Measurements from ENCODE around the gene ATG7.

ATG7 gene

DNA sequence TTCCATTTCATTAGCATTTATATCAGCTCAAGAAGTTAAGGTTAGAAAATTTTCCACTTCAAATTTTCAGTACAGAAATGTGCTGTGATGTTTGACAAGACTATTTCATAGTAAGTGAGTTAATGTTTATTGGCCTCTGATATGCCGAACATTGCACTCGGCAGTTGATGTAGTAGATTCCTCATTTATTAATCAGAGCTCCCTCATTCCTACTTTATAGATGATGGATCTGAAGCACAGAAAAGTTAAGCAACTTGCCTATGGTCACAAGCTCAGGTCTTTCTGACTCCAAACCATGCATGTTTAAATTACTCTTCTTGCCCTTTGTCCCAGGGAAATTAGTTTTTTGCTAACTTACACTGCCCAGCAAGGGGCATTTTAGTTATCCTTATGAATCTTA is 92.0 kb downstream of the ATG7 start:
- no peak for DNase-seq

- no peak for DNase-seq
These were observed 95.0 kb downstream of the ATG7 start for GRCh38 chr3:11367143-11367693.

GRCh38 chr3:11370191-11370590 is 98.0 kb downstream of the ATG7 start:
- DNase-seq: no peak

DNA sequence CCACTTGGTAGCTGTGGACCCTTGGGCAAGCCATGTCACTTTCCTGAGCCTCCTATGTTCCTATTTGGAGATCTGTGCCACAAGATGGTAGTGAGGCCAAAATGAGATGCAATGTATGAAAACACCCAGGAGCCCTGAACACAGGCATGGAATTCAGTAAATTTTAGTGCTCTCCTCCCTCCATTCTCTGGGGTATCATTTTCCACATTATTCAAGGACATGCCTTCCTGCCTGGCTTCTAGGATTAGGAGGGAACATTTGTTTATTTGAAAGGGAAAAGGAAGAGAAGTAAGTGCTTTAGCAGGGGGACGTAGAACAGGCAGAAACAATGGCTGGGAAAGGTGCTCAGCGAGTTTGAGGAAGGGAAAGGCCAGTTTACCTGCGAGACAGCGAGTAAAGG is 98.8 kb downstream of the ATG7 start:
- no peak for DNase-seq

DNA sequence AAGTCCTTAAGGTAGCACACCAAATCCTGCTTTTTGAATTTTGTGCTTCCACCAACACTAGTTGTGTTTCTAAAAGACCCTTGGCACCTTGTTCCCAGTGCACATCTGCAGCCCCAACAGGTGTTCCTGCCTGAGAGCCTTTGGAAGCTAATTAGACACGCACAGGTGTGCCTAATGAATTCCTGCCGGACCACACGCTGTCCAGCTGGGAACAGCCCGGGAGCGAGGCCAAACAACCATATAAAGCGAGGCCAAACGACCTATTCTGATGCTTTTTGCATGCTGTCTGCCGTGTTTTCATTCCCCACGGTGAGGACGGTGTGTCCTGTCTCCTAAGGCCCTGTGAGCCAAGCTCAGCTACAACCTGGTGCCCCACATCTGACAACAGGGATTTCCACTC is 99.5 kb downstream of the ATG7 start:
- no peak for DNase-seq

DNA sequence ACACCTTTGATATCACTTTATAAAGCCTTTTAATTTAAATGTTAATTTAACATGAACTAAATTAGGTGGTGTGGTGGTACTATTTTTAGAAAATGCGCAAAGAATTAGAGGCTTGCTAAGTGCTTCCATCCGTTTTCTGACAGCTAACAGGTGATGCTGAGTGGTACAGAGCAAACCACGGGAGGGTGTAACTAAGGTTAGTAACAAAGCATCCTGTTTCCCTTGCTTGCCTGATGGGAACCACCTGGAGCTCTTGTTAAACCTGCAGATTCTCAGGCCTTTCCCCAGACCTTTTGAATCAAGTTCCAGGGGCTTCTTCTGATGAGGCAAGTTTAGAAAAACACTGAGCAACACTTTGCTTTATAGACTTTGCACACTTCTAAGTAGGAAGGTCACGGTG is 101.0 kb downstream of the ATG7 start:
- DNase-seq: no peak

DNA sequence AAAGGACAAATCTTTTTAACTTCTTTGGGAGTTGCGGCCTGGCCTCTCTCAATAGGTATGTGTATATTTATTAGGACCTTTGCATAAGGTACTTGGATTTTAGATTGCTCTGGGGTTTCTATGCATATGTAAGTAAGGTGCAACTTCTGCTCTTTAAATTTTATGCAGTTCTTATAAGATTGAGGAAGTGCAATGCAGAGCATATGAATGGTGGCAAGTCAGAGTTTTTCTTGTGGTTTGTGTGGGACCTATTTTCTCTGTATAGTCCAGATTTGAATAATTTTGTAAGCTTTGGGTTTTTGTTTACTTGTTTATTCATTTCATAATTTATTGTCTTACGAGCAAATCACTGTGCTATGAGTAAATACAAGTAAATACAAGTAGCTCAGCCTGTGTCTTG is 101.5 kb downstream of the ATG7 start:
- no peak for DNase-seq

- no peak for DNase-seq
These were observed 103.3 kb downstream of the ATG7 start for GRCh38 chr3:11375333-11376088.

GRCh38 chr3:11377719-11378118 is 105.5 kb downstream of the ATG7 start:
- no peak for DNase-seq

GRCh38 chr3:11379238-11379823 is 107.1 kb downstream of the ATG7 start:
- peak in 3 of 6 experiments; percentile 1 to 51 (median 44) for DNase-seq

DNA sequence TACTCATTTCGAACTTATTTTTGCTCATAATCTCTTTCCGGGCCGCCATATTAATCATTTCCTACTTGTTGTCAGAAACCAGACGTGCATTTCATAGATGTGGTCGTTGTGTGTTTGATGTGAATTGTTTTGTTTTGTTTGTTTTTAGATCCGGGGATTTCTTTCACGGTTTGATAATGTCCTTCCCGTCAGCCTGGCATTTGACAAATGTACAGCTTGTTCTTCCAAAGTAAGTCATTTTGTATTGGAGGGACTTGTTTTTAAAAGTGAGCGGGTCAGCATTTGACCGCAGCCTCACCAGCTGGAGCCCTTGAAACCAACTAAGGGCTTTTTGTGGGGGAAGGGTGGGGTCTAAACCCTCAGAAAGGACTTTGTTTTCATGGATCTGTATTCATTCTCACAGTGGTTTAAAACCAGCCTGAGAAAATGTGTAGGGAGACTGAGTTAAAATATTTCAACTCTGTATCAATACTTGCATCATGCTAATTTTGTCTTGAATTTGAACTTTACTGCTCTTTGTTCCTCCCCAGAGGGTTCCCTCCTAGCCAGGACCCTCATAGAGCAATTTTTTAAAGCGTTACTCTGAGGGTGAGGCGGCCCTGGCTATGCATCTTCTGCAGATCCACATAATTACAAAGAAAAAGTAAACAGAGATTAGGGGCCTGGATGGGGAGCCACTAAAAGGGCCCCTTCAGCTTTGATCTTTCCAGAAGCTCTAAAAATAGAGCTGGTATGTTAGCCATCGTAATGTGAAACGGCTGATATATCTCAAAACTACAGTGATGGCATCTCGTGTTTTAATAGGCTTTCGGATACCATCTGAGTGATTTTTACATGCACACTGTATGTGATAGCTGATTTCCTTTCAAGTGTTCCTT is 107.9 kb downstream of the ATG7 start:
- DNase-seq: no peak

- DNase-seq: no peak
These were observed 108.9 kb downstream of the ATG7 start for GRCh38 chr3:11381141-11381540.

- DNase-seq: no peak
These were observed 109.4 kb downstream of the ATG7 start for GRCh38 chr3:11381563-11381962.

DNA sequence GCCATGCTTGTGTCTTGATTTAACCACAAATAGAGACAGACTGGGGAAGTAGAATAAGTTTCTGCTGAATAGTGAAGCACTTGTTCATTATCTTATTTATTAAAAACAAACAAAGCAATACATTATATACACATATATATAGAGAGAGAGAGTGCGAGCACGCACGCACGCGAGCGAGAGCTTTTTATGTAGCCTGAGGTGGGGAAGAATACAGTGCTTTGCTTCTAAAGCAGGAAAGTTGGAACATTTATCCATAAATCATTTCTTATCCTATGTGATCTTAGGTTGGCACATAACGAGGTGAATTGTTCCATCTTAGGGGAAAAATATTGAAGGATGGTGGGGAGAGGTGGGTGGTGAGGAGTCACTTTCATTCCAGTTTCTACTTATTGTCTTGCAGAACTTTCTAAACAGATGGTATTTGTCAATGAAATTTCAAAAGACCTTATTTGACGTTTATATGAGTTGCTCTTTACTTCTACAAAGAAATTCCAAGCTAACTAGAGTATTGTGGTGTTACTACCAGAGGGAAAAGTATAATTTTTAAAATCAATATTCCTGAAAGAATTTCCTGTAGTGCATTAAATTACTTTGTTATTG is 110.0 kb downstream of the ATG7 start:
- no peak for DNase-seq

DNA sequence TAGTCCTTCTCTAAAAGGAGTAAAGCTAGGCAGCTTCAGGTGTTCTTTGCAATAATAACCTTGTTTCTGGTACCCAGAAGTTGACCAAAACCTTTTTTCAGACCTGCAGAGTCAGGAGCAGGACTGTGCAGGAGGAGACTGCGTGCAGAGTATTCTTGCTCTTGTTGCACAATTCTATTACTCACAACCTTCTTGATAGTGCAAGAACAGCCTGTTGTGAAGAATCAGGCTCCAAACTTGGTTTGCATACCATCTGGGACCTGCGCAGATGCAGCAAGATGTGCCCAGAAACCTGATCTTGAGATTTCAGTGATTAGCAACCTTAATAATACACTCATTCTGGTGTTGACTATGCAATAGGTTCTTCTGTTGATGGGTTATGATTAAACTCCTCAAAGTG is 111.9 kb downstream of the ATG7 start:
- no peak for DNase-seq

- DNase-seq: no peak
These were observed 113.1 kb downstream of the ATG7 start for GRCh38 chr3:11385326-11385725.

DNA sequence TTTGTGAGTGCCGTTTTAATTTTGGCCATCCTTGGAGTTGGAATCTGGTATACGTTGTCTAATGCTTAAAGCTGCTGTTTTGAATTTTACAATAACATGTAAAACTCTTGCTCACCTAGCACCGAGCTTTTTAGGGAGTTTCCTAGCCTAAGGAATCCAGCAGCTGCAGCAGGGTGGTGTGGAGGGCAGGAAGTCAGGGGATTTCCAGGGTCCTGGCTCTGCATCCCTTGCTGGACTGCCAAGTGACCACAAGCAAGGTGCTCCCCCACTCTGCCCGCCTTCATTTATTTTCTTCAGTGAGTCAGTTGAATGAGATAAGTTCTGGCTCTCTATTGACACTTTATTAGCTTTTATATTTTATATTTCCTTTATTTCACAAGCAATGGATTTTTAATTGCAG is 113.7 kb downstream of the ATG7 start:
- DNase-seq: no peak

DNA sequence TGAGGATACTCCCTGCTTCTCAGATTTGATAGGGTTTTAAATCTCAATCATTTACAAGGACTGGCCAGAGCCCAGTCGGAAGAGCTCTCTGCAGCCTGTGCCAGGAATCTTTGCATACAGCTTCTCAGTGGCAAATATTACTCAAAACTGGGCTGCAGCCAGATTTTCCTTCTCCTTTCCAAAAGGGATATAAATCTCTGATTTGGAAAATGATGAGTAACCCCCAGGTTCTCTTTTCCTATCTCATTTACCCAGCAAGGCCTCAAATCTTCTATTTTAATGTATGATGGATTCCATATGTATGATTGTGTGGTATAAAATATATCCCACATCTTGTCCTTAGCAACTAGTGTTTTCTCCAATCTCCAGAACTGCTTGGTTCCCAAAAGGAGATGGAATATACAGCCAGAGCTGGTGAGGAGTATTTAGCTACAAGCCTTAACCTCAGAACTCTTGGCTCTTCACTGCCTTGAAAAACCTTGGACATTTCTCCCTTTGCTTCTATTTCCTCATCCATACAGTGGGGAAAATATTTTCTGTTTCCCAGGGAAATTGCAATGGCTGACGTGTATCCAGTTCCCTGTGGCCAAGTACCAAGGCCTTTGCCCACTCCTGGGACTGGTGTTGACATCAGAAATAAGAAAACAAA is 114.4 kb downstream of the ATG7 start:
- DNase-seq: no peak

DNA sequence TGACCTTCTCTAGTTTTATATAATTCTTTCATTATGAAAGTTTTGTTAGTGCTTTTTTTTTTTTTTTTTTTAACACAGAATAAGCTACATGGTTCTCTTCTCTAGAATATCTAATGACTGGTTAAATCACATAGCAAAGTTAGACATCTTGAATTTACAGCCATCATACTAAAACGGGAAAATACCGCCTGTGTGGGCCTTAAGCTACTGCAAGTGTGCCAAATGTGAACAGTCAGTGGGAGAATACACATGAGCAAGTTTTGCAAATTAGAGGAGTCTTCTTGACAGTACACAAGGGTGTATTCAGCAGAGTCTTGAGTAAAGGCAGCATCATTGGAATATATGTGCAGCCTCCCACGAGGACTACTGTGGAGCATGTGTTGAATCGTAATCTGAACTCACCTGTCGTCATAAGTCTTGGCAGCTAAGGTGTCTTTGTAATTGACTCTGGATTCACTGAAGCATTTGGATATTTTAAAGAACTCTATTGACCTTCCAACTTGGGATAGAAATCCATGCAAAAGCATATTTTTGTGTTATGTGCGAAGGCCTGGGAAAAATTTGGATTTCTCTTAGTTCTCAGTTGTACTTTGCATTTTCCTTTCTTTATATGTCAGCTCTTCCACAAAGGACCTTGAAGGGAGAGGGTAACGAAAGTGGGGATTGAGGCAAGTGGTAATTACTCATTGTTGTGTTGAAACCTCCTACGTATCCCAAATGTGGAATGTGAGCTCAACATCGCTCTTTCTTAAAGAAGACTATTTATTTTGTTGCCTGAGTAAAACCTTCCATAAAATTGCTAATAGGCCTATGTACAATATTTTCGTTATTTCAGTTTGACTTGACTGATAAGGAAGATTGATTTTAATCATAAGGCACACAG is 117.4 kb downstream of the ATG7 start:
- DNase-seq: no peak

- no peak for DNase-seq
These were observed 118.4 kb downstream of the ATG7 start for GRCh38 chr3:11390411-11391131.
